H1 (cell line): Measurements from ENCODE around the gene CEP85. TPM values are rescaled to one million over a fixed set of nuclear protein-coding genes. Genes with fewer than 3 reads are reported as not detected.
A peak's percentile ranks its signal among the peaks of the same experiment; 100 is the strongest.

Experiments used
- ASH2L ChIP-seq: fragments of 200-600, 300-600 bp; sonication (generic); IDR thresholded peaks from one replicate; pipeline ENCODE4 v1.7.1; 2017; ENCODE audit warnings: low read length
- BACH1 ChIP-seq: IDR thresholded peaks from 2 replicates; pipeline ENCODE4 v1.6.1; 2012; ENCODE audit warnings: low read length, improper control_type of control experiment
- CREB1 ChIP-seq: IDR thresholded peaks from 2 replicates; pipeline ENCODE4 v1.6.1; 2012; ENCODE audit warnings: inconsistent platforms
- CTBP2 ChIP-seq: IDR thresholded peaks from 2 replicates; pipeline ENCODE4 v1.7.0; 2011; ENCODE audit warnings: borderline replicate concordance, mild to moderate bottlenecking, moderate library complexity, mixed read lengths, low read length; ENCODE audit not compliant: insufficient read depth, insufficient read length
- GTF2F1 ChIP-seq: IDR thresholded peaks from 2 replicates; pipeline ENCODE4 v1.6.1; 2012; ENCODE audit warnings: low read depth, low read length, improper control_type of control experiment, borderline replicate concordance
- HDAC2 ChIP-seq, 2 experiments: fragments of 300-600 bp in 1 of 2; sonication (generic) in 1 of 2; IDR thresholded peaks; 2 replicates each; pipeline ENCODE4 v1.6.1; 2011 to 2012; ENCODE audit warnings: low read depth in 2 of 2, low read length in 2 of 2, mild to moderate bottlenecking in 2 of 2, moderate library complexity in 2 of 2, borderline replicate concordance in 1 of 2, inconsistent platforms in 1 of 2
- KDM1A ChIP-seq: fragments of 200-600, 300-600 bp; sonication (generic); IDR thresholded peaks from 2 replicates; pipeline ENCODE4 v1.7.1; 2016; ENCODE audit warnings: mild to moderate bottlenecking, low read length, borderline replicate concordance
- POLR2AphosphoS5 ChIP-seq: IDR thresholded peaks from 2 replicates; pipeline ENCODE4 v1.6.1; 2011; ENCODE audit warnings: low read depth, low read length
- RAD21 ChIP-seq, 2 experiments: IDR thresholded peaks in 1 of 2; conservative IDR thresholded peaks in 1 of 2; 2 replicates each; pipeline ENCODE4 v1.6.1; 2011; ENCODE audit warnings: low read depth in 2 of 2, low read length in 2 of 2, improper control_type of control experiment in 1 of 2, inconsistent platforms in 1 of 2, mild to moderate bottlenecking in 1 of 2, moderate library complexity in 1 of 2
- RBBP5 ChIP-seq: IDR thresholded peaks from 2 replicates; pipeline ENCODE4 v1.7.1; 2012; ENCODE audit warnings: low read depth, mild to moderate bottlenecking, inconsistent platforms, low read length, moderate library complexity, borderline replicate concordance
- RFX5 ChIP-seq: IDR thresholded peaks from 2 replicates; pipeline ENCODE4 v1.6.1; 2011; ENCODE audit warnings: low read depth, low read length, improper control_type of control experiment, borderline replicate concordance
- SIX5 ChIP-seq: IDR thresholded peaks from 2 replicates; pipeline ENCODE4 v1.6.1; 2011; ENCODE audit warnings: mild to moderate bottlenecking, low read depth, low read length
- SP2 ChIP-seq: IDR thresholded peaks from 2 replicates; pipeline ENCODE4 v1.6.1; 2012; ENCODE audit warnings: mild to moderate bottlenecking, low read length, inconsistent platforms
- SRF ChIP-seq: IDR thresholded peaks from 2 replicates; pipeline ENCODE4 v1.6.1; 2011; ENCODE audit warnings: mild to moderate bottlenecking, low read depth, low read length, moderate library complexity
- TAF1 ChIP-seq: IDR thresholded peaks from 2 replicates; pipeline ENCODE4 v1.6.1; 2011; ENCODE audit warnings: mild to moderate bottlenecking, low read depth, low read length
- TAF7 ChIP-seq: optimal IDR thresholded peaks from 2 replicates; pipeline ENCODE3; 2011; ENCODE audit warnings: low read depth, mild to moderate bottlenecking, inconsistent platforms, low read length, moderate library complexity, borderline replicate concordance
- TBP ChIP-seq: IDR thresholded peaks from 2 replicates; pipeline ENCODE4 v1.6.1; 2011; ENCODE audit warnings: low read depth, low read length, improper control_type of control experiment
- polyA plus RNA-seq, 7 experiments: library from polyadenylated mRNA; depleted of rRNA in 3 of 7; stranded (reverse) in 5 of 7; unstranded in 2 of 7; fragments of >200 nt in 5 of 7; fragments of 200-250 nt in 2 of 7; gene quantifications; 1 replicate in 5 of 7; 2 replicates in 1 of 7; 4 replicates in 1 of 7; pipeline versions ENCODE4 v1.2.1 to v1.2.3, GENCODE V29; 2011 to 2013; ENCODE audit warnings: missing spikeins in 2 of 7, mixed read lengths in 2 of 7
- total RNA-seq: library from RNA; stranded (reverse); fragmentation: NEBNext Ultra II Directional; extraction: Animal tissue kit (Norgen Biotek cat#: 25700); gene quantifications from 2 replicates; pipeline ENCODE4 v1.2.1, GENCODE V29; 2021
- TF ChIP-seq, protein P1 (sequence below): IDR thresholded peaks from 2 replicates; pipeline ENCODE4 v1.6.1; 2012; ENCODE audit warnings: low read length, inconsistent platforms
- TF ChIP-seq, protein P2 (sequence below): IDR thresholded peaks from 2 replicates; pipeline ENCODE4 v1.6.1; 2011; ENCODE audit warnings: low read length, improper control_type of control experiment
- TF ChIP-seq, protein P3 (sequence below): IDR thresholded peaks from 2 replicates; pipeline ENCODE4 v1.6.1; 2011; ENCODE audit warnings: low read depth, mild to moderate bottlenecking, low read length; ENCODE audit not compliant: insufficient read depth

The CEP85 gene
- total and polyA plus RNA-seq, 2 of the 8 experiments (the other 6 are each of a cell fraction or from before 2014, with no cell fraction given), result 40.4 to 43.7 TPM

DNA sequence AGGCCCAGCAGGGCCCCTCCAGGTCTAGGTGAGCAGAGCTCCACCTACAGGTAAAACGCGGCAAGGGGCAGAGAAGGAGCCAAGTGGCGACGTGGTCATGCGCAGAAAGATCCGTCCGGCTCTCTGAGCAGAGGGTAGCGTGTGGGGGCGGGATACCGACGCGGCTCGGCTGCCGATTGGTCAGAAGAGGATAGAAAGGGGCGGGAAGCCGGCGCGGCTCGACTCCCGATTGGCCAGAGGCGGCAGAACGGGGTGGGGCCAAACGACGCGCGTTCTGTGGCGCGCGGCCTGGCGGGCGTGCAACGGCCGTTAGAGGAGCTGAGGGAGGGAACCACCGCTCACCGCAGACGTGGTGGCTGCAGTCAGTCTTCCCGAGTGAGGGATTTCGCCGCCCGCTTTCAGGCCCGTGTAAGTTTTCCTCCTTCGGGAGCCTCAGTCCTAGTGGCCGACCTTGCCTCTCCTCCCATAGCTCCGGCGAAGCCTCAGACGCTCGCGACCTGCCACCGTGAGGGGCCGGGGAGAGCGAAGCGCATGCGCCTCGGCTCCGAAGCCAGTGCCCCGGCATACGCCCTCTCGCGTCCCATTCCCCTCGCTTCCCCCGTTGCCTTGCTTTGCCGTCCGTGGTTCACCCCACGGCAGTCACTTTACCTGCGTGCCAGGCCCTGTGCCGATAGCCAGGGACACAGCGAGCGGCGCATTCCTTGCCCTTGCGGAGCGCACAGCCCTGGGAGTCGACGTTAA is at the start of gene CEP85 (continued):
- TF ChIP-seq TAF1, result peak; percentile 75; the same call in 1 of the 2 replicates
- no peak for TF ChIP-seq SRF
- peak; percentile 70 to 83 for TF ChIP-seq RAD21 (IDR thresholded peaks at IDR 0.05 in 1 of 2, conservative IDR thresholded peaks at IDR 0.05 in 1 of 2; ENCODE audit: low read depth in 2 of 2, low read length in 2 of 2)
- TF ChIP-seq, protein P1, sequence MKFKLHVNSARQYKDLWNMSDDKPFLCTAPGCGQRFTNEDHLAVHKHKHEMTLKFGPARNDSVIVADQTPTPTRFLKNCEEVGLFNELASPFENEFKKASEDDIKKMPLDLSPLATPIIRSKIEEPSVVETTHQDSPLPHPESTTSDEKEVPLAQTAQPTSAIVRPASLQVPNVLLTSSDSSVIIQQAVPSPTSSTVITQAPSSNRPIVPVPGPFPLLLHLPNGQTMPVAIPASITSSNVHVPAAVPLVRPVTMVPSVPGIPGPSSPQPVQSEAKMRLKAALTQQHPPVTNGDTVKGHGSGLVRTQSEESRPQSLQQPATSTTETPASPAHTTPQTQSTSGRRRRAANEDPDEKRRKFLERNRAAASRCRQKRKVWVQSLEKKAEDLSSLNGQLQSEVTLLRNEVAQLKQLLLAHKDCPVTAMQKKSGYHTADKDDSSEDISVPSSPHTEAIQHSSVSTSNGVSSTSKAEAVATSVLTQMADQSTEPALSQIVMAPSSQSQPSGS, result no peak
- peak; percentile 81 for TF ChIP-seq CREB1
- TF ChIP-seq TBP, result peak; percentile 51; the same call in 1 of the 2 replicates
- TF ChIP-seq TAF7, result peak; percentile 21
- TF ChIP-seq HDAC2 (IDR thresholded peaks at IDR 0.05; ENCODE audit: borderline replicate concordance in 1 of 2, low read depth in 2 of 2, low read length in 2 of 2), result 0 out of 4 replicates have a peak, but pooled peaks of 1 of the 2 experiments have one; percentile 50
- TF ChIP-seq POLR2AphosphoS5, result peak; percentile 75
- peak; percentile 50; the same call in 1 of the 2 replicates for TF ChIP-seq SP2
- no peak for TF ChIP-seq RFX5
- no peak for TF ChIP-seq KDM1A
- TF ChIP-seq ASH2L, result peak; percentile 52
- TF ChIP-seq CTBP2, result no peak
- no peak; the same call in 1 of the 2 replicates for TF ChIP-seq BACH1
- TF ChIP-seq, protein P2, sequence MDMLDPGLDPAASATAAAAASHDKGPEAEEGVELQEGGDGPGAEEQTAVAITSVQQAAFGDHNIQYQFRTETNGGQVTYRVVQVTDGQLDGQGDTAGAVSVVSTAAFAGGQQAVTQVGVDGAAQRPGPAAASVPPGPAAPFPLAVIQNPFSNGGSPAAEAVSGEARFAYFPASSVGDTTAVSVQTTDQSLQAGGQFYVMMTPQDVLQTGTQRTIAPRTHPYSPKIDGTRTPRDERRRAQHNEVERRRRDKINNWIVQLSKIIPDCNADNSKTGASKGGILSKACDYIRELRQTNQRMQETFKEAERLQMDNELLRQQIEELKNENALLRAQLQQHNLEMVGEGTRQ, result no peak
- TF ChIP-seq RBBP5, result no peak; the same call in 1 of the 2 replicates
- TF ChIP-seq GTF2F1, result no peak
- TF ChIP-seq SIX5, result no peak
- TF ChIP-seq, protein P3, sequence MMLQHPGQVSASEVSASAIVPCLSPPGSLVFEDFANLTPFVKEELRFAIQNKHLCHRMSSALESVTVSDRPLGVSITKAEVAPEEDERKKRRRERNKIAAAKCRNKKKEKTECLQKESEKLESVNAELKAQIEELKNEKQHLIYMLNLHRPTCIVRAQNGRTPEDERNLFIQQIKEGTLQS, result no peak
